ENCODE measurements around the gene RUNX3. TPM values are rescaled to one million over a fixed set of nuclear protein-coding genes. Genes with fewer than 3 reads are reported as not detected.

Gene RUNX3
- total RNA-seq, 1 experiment from 2014 or later: 0.28 TPM

- peak; percentile 28 for DNase-seq
- Mint-ChIP-seq H3K4me3 (ENCODE audit: low read depth, unreplicated experiment) (no peak overlapping the region), H3K36me3 (ENCODE audit: insufficient read depth, unreplicated experiment) (no peaks in the 10 kb centered on the region), H3K4me1 (ENCODE audit: low read depth, unreplicated experiment) (peaks cover 10% of the 10 kb centered on the region), H3K27me3 (ENCODE audit: unreplicated experiment) (peaks cover 57% of the 10 kb centered on the region), H3K9me3 (ENCODE audit: low read depth, unreplicated experiment) (peaks cover 7% of the 10 kb centered on the region), H3K27ac (ENCODE audit: unreplicated experiment) (no peak overlapping the region)
- TF ChIP-seq, protein P1, sequence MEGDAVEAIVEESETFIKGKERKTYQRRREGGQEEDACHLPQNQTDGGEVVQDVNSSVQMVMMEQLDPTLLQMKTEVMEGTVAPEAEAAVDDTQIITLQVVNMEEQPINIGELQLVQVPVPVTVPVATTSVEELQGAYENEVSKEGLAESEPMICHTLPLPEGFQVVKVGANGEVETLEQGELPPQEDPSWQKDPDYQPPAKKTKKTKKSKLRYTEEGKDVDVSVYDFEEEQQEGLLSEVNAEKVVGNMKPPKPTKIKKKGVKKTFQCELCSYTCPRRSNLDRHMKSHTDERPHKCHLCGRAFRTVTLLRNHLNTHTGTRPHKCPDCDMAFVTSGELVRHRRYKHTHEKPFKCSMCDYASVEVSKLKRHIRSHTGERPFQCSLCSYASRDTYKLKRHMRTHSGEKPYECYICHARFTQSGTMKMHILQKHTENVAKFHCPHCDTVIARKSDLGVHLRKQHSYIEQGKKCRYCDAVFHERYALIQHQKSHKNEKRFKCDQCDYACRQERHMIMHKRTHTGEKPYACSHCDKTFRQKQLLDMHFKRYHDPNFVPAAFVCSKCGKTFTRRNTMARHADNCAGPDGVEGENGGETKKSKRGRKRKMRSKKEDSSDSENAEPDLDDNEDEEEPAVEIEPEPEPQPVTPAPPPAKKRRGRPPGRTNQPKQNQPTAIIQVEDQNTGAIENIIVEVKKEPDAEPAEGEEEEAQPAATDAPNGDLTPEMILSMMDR (IDR thresholded peaks at IDR 0.05; ENCODE audit: unreplicated experiment): no peak
- CTCF ChIA-PET: no interaction called here
- no TSS peak for BruUV-seq (replicated peaks)
- intact Hi-C loops (cut with micrococcal nuclease; ENCODE audit: unreplicated experiment): no loop called here
These were observed 40.3 kb upstream of the RUNX3 start for GRCh38 chr1:24970399-24970753.

DNA sequence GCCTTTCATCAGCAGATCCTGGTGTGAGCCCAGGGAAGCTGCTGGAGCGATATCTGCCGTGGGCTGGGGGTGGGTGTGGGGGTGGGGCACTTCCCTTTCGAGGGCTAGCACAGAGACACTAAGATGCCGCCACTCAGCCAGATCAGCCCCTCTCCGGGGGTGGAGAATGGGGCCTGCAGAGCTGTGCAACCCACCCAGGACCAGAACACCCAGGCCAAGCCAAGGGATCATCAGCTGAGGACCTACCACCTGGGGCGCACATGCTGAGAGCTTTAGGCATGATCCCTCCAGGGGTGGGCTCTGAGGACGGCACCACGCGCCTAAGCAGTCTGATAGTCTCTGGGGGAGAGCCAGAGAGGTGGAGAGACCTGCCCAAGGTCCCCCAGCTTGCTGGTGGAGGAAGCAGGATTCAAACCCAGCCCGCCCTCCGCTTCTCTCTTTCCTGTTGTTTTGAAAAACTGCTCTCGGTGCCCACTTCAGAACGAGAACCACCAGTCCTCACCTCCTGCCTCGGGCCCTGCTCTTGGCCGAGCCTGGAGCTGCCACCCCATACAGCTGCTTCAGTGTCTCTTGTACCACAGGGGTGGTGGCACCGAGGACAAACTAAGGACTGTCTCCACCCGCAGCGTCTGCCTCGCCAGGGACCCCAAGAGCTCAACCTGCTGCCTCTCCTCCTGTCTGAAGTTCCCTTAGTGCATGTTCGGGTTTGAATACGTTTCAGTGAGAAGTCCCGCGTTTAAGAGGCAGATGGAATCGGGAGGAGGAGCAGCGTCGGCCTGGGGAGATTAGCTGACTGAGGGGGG is 39.7 kb upstream of the RUNX3 start:
- Mint-ChIP-seq H3K4me3 (ENCODE audit: low read depth, unreplicated experiment) (no peak overlapping the region), H3K36me3 (ENCODE audit: insufficient read depth, unreplicated experiment) (no peaks in the 10 kb centered on the region), H3K4me1 (ENCODE audit: low read depth, unreplicated experiment) (peaks cover 10% of the 10 kb centered on the region), H3K9me3 (ENCODE audit: low read depth, unreplicated experiment) (peaks cover 5% of the 10 kb centered on the region), H3K27ac (ENCODE audit: unreplicated experiment) (no peak overlapping the region), H3K27me3 (ENCODE audit: unreplicated experiment) (peaks cover 55% of the 10 kb centered on the region)
- intact Hi-C loops (cut with micrococcal nuclease; ENCODE audit: unreplicated experiment): no loop called here
- BruUV-seq (replicated peaks): no TSS peak
- DNase-seq: no peak
- TF ChIP-seq, protein P1 (IDR thresholded peaks at IDR 0.05; ENCODE audit: unreplicated experiment): no peak
- CTCF ChIA-PET: no interaction called here

DNA sequence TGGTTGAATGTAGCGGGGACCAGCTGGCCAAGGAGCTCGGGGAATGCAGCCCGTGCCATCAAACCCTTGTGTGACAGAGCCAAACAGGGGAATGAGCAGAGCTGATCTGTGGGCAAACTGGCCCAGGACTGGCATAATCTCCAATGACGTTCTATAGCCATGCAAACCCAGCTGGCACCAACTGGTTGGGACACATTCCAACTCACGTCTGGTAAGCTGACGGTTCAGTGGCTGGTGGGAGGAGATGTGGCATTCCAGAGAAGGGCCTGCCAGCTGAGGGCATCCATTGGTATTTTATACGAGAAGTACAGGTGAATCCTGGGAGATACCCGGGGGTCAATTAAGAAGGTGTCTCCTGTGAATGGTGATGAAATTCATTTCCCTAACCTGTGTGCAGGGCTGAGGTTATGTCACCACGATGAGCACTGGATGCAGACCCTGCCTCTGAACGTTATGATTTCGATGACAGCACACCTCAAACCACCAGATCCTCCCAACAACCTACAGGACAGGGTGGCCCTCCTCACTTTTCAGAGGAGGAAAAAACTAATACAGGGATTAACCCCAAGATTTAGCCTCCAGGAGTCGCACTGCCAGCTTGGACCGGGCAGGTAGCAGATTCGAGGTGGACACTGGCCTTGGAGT is 39.0 kb upstream of the RUNX3 start:
- DNase-seq: peak; percentile 55
- H3K36me3 Mint-ChIP-seq (ENCODE audit: insufficient read depth, unreplicated experiment): no peaks in the 10 kb centered on the region
- CTCF ChIA-PET: interaction anchor here (0.6 kb wide), 2 partner anchors 204 to 604 kb away, joined by 3 to 8 read pairs; no protein-coding TSS in a partner anchor
- H3K4me3 Mint-ChIP-seq (ENCODE audit: low read depth, unreplicated experiment): no peak overlapping the region
- H3K4me1 Mint-ChIP-seq (ENCODE audit: low read depth, unreplicated experiment): peaks cover 10% of the 10 kb centered on the region
- no peak overlapping the region for H3K27ac Mint-ChIP-seq (ENCODE audit: unreplicated experiment)
- no peaks in the 10 kb centered on the region for H3K9me3 Mint-ChIP-seq (ENCODE audit: low read depth, unreplicated experiment)
- TF ChIP-seq, protein P1 (IDR thresholded peaks at IDR 0.05; ENCODE audit: unreplicated experiment): no peak
- H3K27me3 Mint-ChIP-seq (ENCODE audit: unreplicated experiment): peaks cover 55% of the 10 kb centered on the region
- intact Hi-C loops (cut with micrococcal nuclease; ENCODE audit: unreplicated experiment): no loop called here
- no TSS peak for BruUV-seq (replicated peaks)

DNA sequence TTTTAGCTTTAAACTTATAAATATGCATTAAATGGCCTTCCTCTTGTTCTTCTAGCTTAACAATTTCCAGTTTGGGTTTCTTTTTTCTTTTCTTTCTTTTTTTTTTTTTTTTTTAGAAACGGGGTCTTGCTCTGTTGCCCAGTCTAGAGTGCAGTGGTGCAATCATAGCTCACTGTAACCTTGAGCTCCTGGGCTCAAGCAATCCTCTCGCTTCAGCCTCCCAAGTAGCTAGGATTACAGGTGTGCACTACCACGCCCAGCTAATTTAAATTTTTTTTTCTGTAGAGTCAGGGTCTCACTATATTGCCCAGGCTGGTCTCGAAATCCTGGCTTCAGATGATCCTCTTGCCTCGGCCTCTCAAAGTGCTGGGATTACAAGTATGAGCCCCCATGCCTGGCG is 37.9 kb upstream of the RUNX3 start:
- Mint-ChIP-seq H3K9me3 (ENCODE audit: low read depth, unreplicated experiment) (no peaks in the 10 kb centered on the region), H3K27ac (ENCODE audit: unreplicated experiment) (no peak overlapping the region), H3K36me3 (ENCODE audit: insufficient read depth, unreplicated experiment) (no peaks in the 10 kb centered on the region), H3K27me3 (ENCODE audit: unreplicated experiment) (peaks cover 55% of the 10 kb centered on the region), H3K4me3 (ENCODE audit: low read depth, unreplicated experiment) (no peak overlapping the region), H3K4me1 (ENCODE audit: low read depth, unreplicated experiment) (peaks cover 10% of the 10 kb centered on the region)
- DNase-seq: no peak
- intact Hi-C loops (cut with micrococcal nuclease; ENCODE audit: unreplicated experiment): no loop called here
- CTCF ChIA-PET: no interaction called here
- TF ChIP-seq, protein P1 (IDR thresholded peaks at IDR 0.05; ENCODE audit: unreplicated experiment): no peak
- BruUV-seq (replicated peaks): no TSS peak
